HG03469 (cell line): ENCODE results near the gene NELFA.

Source experiments
- ATAC-seq: cut with Tn5 transposase; IDR thresholded peaks from one replicate; pipeline ENCODE4 v1.9.1; 2021; ENCODE audit warnings: mild to moderate bottlenecking, moderate library complexity, moderate number of reproducible peaks; ENCODE audit not compliant: unreplicated experiment

The NELFA gene

GRCh38 chr4:1968686-1969295 lies 40.0 kb downstream of the NELFA start:
- no peak for ATAC-seq

GRCh38 chr4:1967512-1968149 lies 41.1 kb downstream of the NELFA start:
- ATAC-seq: no peak

GRCh38 chr4:1964971-1965370 lies 43.8 kb downstream of the NELFA start:
- ATAC-seq: no peak

DNA sequence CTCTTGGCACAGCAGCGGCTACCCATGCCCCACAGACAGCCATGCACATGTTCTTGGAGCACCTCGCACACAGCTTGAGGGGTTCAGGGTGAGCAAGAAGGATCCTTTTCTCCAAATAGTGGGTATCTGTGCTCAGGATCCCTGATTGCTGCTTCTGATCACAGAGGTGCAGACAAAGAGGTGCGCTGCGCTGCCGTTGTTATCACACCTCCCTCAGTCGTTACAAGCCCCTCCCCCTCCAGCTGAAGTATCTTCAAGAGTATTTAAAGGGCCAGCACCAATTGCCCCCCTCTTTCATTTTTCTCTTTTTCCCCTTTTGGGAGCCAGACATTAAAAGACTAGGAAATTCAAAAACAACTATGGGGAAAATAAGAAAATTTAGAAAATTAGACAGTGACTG lies 44.3 kb downstream of the NELFA start:
- no peak for ATAC-seq

- no peak for ATAC-seq
Measured at GRCh38 chr4:1962980-1963379, 45.8 kb downstream of the NELFA start.

- no peak for ATAC-seq
Measured at GRCh38 chr4:1961563-1961962, 47.2 kb downstream of the NELFA start.

DNA sequence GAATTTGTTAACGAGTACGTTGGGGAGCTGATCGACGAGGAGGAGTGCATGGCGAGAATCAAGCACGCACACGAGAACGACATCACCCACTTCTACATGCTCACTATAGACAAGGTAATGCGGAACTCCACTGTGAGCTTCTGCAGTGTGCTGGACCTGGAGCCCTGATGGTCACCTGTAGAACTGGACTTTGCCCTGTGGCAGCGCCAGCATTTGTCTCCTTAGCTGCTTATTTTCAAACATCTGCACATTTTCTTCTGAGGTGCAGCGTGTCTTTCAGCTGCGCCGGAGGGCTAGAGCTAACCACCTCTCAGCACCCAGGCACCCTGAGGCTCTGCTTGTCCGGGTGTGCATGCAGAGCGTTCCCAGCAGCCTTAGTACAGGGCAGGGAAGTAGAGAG lies 47.7 kb downstream of the NELFA start:
- no peak for ATAC-seq

DNA sequence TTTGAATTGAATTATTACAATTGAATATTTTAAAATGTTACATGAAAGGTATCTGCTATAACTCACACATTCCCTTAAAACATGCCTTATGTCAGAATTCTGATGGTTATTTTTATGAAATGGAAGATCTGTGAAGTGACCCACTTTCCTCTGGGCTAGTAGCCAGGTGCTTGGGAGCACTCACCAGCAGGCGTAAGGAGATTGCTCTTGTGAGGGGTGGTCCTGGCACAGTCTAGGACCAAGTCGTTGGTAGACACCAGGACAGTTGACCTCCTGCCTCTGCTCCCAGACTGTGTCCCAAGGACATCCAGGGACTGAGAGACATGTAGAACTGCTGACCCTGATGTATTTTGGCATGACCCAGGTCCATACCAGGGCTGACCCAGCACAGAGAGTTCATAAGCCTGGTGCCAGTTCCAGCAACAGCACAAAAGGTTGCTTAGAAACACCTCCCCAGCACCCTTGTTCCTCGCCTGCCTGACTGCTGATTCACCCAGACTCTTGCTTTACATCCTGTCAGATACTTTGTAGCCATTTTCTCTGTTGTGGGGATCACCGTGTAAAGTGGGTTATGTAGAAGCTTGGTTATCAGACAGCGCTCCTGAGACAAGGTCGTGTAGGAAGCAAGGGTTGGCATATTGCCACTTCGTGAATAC lies 48.5 kb downstream of the NELFA start:
- no peak for ATAC-seq

DNA sequence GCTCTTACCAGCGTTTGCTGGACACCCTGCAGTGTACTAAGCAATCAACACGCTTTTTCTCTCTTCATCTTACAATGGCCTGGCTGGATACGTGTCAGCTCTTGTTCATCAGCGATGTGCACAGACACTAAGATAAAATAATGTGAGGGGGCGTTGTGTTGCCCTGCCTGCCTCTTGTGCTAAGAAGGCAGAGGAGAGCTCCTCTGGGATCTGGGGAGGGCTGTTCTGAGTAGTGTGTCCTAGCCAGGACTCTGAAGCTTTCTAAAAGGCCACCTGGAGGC lies 49.7 kb downstream of the NELFA start:
- ATAC-seq: no peak

GRCh38 chr4:1958276-1959103 lies 50.3 kb downstream of the NELFA start:
- no peak for ATAC-seq

DNA sequence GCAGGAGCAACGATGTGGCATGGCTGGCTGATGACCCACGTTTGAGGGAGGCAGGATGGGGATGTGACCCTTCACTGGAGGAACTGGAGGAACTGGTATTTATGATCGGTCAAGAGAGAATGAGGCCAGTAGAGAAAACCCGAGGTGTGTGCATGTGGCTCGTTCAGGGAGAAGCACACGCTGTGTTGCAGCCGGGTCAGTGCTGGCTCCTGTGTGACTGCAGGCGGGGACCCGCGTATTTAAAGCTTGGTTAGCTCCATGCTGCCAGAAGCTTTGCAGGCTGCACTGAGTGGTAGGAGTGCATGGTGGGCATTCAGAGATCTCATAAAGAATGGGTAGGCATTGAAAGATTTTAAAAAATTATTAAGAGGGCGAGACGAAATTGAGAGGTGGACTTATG lies 52.1 kb downstream of the NELFA start:
- ATAC-seq: no peak

- no peak for ATAC-seq
Measured at GRCh38 chr4:1953335-1953734, 55.4 kb downstream of the NELFA start.

GRCh38 chr4:1952719-1953118 lies 56.1 kb downstream of the NELFA start:
- ATAC-seq: no peak

GRCh38 chr4:1952058-1952700 lies 56.6 kb downstream of the NELFA start:
- ATAC-seq: no peak

DNA sequence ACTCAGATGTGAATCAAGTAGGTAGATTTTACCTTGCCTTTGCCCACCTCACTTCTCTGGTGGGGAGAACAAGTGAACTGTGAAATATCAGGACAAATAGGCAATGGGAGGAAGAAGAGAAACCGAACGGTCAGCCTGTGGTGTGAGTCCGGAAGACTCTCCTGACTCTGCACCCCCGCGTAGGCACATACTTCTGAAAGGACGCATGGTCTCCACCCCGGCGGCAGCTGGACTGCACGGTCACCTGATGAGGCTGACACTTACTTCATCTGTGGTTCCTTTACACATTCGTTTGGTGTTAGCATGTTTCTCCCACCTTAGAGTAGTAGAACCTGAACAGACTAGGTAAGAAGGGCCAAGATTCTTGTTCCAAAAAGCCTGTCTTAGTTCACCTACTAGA lies 58.4 kb downstream of the NELFA start:
- no peak for ATAC-seq

- no peak for ATAC-seq
Measured at GRCh38 chr4:1948892-1949436, 59.8 kb downstream of the NELFA start.

DNA sequence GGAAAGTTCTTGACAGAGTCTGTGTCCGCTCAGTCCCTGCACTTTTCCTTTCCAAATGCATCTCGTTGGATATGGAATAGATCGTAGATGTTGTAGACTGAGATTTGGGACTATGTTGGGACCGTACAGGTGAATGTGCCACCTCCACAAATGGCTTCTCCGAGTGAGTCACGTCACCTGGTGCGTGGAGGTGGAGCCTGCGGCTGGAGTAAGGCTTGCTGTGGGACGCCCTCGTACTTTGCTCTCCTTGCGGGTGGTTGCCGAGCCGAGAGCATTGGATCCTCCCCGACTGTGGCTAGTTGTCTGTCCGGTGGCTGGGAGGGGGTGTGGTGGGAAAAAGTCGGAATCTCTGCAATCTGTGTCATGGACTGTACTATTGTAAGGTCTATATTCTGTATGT lies 60.5 kb downstream of the NELFA start:
- no peak for ATAC-seq

- ATAC-seq: no peak
Measured at GRCh38 chr4:1945912-1946311, 62.9 kb downstream of the NELFA start.

- ATAC-seq: no peak
Measured at GRCh38 chr4:1945124-1945895, 63.5 kb downstream of the NELFA start.

- no peak for ATAC-seq
Measured at GRCh38 chr4:1943928-1944327, 64.8 kb downstream of the NELFA start.
